ENCODE results near the gene KCNJ14. TPM values are rescaled to one million over a fixed set of nuclear protein-coding genes. Genes with fewer than 3 reads are reported as not detected.

KCNJ14 gene
- total RNA-seq, 4 donors from 2014 or later: 4.2 to 4.7 (median 4.6) TPM

DNA sequence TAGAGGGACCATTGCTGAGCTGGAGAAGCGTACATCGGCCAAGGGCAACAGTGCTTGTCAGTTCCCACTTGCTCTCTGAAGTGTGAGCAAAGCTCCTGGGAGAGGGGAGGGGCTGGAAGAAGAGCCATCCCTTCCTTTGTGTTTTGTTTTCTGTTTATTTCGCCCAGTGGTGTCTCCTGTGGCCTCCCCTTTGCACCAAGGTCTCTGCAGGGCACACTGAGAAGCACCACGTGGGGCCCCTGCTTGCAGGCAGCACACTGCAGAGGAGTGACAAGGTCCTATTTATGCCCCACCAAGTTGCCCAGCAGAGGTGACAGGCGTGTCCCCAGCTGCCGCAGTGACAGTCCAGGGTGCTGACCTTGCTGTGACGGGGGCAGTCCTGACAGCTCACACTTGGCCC, 38.0 kb upstream of the KCNJ14 start:
- 90% methylated on average over 7 of the region's 7 CpGs for WGBS
- H3K9me3 ChIP-seq: no peaks in the 10 kb centered on the region
- H3K36me3 ChIP-seq: no peaks in the 10 kb centered on the region
- no peak overlapping the region for H3K27ac ChIP-seq
- H3K4me1 ChIP-seq: peaks cover 19% of the 10 kb centered on the region
- no peak overlapping the region for H3K4me3 ChIP-seq
- no peak for TF ChIP-seq EP300 (IDR thresholded peaks at IDR 0.05)
- TF ChIP-seq, protein P1, sequence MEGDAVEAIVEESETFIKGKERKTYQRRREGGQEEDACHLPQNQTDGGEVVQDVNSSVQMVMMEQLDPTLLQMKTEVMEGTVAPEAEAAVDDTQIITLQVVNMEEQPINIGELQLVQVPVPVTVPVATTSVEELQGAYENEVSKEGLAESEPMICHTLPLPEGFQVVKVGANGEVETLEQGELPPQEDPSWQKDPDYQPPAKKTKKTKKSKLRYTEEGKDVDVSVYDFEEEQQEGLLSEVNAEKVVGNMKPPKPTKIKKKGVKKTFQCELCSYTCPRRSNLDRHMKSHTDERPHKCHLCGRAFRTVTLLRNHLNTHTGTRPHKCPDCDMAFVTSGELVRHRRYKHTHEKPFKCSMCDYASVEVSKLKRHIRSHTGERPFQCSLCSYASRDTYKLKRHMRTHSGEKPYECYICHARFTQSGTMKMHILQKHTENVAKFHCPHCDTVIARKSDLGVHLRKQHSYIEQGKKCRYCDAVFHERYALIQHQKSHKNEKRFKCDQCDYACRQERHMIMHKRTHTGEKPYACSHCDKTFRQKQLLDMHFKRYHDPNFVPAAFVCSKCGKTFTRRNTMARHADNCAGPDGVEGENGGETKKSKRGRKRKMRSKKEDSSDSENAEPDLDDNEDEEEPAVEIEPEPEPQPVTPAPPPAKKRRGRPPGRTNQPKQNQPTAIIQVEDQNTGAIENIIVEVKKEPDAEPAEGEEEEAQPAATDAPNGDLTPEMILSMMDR (IDR thresholded peaks at IDR 0.05): no peak
- no peak for TF ChIP-seq POLR2AphosphoS5 (IDR thresholded peaks at IDR 0.05)
- TF ChIP-seq POLR2A (IDR thresholded peaks at IDR 0.05): no peak
- no peak for DNase-seq (ENCODE audit: low spot score in 2 of 2)
- no peaks in the 10 kb centered on the region for H3K27me3 ChIP-seq

- no peak overlapping the region for H3K4me3 ChIP-seq
- 83% methylated on average over 6 of the region's 6 CpGs for WGBS
- DNase-seq (ENCODE audit: low spot score in 2 of 2): no peak
Observed at GRCh38 chr19:48418317-48419064, 36.9 kb upstream of the KCNJ14 start.

DNA sequence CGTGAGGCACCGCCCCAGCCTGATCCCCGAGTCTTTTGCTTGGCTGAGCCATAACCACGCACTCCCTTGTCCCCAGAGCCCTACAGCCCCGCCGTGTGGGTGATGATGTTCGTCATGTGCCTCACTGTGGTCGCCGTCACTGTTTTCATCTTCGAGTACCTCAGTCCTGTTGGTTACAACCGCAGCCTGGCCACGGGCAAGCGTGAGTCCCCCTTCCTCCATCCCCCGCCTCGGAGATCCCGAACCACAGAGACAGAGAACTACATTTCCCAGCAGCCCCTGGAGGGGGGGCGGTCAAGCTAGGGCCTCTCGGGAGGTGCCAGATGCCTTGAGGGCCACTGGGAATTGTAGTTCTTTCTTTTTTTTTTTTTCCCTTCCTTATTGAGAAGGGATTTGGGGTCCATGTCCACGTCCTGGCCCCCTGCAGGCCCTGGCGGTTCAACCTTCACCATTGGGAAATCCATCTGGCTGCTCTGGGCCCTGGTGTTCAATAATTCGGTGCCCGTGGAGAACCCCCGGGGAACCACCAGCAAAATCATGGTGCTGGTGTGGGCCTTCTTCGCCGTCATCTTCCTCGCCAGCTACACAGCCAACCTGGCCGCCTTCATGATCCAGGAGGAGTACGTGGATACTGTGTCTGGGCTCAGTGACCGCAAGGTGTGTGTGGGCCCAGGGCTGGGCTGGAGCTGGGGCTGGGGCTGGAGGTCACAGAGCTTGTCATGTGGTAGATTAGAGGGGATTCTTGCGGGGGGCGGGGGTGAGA, 36.0 kb upstream of the KCNJ14 start:
- no peak overlapping the region for H3K27ac ChIP-seq
- no peak for DNase-seq (ENCODE audit: low spot score in 2 of 2)
- H3K36me3 ChIP-seq: no peaks in the 10 kb centered on the region
- WGBS: 88% methylated on average over 30 of the region's 31 CpGs
- TF ChIP-seq, protein P1 (IDR thresholded peaks at IDR 0.05): no peak
- TF ChIP-seq POLR2AphosphoS5 (IDR thresholded peaks at IDR 0.05) (no peak), POLR2A (IDR thresholded peaks at IDR 0.05) (no peak), EP300 (IDR thresholded peaks at IDR 0.05) (no peak)
- no peak overlapping the region for H3K4me3 ChIP-seq
- H3K9me3 ChIP-seq: no peaks in the 10 kb centered on the region
- peaks cover 19% of the 10 kb centered on the region for H3K4me1 ChIP-seq
- H3K27me3 ChIP-seq: no peaks in the 10 kb centered on the region

More at GRCh38 chr19:48418317-48419064, 36.9 kb upstream of the KCNJ14 start:
- H3K9me3 ChIP-seq: no peaks in the 10 kb centered on the region
- no peaks in the 10 kb centered on the region for H3K27me3 ChIP-seq
- H3K27ac ChIP-seq: no peak overlapping the region
- H3K36me3 ChIP-seq: no peaks in the 10 kb centered on the region
- TF ChIP-seq POLR2AphosphoS5 (IDR thresholded peaks at IDR 0.05) (no peak), EP300 (IDR thresholded peaks at IDR 0.05) (no peak), POLR2A (IDR thresholded peaks at IDR 0.05) (no peak)
- TF ChIP-seq, protein P1 (IDR thresholded peaks at IDR 0.05): no peak
- peaks cover 19% of the 10 kb centered on the region for H3K4me1 ChIP-seq

GRCh38 chr19:48421548-48421947, 33.8 kb upstream of the KCNJ14 start:
- WGBS: 60% methylated on average over 6 of the region's 16 CpGs
- TF ChIP-seq POLR2AphosphoS5 (IDR thresholded peaks at IDR 0.05): peak in 1 of 3 donors; percentile 31
- TF ChIP-seq, protein P1 (IDR thresholded peaks at IDR 0.05): no peak
- no peak overlapping the region for H3K4me3 ChIP-seq
- no peak overlapping the region for H3K27ac ChIP-seq
- H3K4me1 ChIP-seq: peaks cover 4% of the 10 kb centered on the region
- no peaks in the 10 kb centered on the region for H3K27me3 ChIP-seq
- no peaks in the 10 kb centered on the region for H3K36me3 ChIP-seq
- peak in 1 of 2 donors; percentile 83 for DNase-seq (ENCODE audit: low spot score in 2 of 2)
- no peaks in the 10 kb centered on the region for H3K9me3 ChIP-seq

DNA sequence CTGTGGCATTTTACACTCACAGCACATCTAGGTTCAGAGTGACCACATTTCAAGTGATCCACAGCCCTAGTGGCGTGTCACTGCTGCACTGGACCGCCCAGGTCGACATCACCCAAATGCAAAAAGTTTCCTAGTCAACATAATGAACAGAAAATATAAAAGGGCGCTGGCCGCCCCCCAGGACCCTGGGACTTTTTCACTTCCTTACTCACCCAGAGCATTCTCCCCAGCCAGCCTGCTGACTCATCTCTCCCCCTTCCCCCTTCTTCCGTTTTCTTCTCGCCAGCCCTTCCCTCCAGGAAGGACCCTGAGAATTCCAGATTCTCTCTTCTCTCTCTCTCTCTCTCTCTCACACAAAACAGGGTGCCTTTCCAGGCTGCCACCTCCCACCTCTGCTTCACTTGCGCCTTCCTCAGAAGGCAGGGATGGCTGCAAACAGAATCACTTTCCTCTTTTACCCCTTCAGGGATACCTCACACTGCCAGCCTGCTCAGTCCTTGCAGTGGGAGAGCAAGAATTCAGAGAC, 30.6 kb upstream of the KCNJ14 start:
- Histone ChIP-seq H3K4me1 (peaks cover 4% of the 10 kb centered on the region), H3K27ac (no peak overlapping the region), H3K36me3 (no peaks in the 10 kb centered on the region), H3K9me3 (no peaks in the 10 kb centered on the region), H3K27me3 (no peaks in the 10 kb centered on the region), H3K4me3 (no peak overlapping the region)
- TF ChIP-seq EP300 (IDR thresholded peaks at IDR 0.05): no peak
- TF ChIP-seq, protein P1 (IDR thresholded peaks at IDR 0.05): no peak
- TF ChIP-seq POLR2A (IDR thresholded peaks at IDR 0.05): no peak
- TF ChIP-seq POLR2AphosphoS5 (IDR thresholded peaks at IDR 0.05): no peak
- WGBS: 54% methylated on average over 8 of the region's 8 CpGs
- no peak for DNase-seq (ENCODE audit: low spot score in 2 of 2)
